ENCODE data around the gene SPAG7.

The SPAG7 gene

DNA sequence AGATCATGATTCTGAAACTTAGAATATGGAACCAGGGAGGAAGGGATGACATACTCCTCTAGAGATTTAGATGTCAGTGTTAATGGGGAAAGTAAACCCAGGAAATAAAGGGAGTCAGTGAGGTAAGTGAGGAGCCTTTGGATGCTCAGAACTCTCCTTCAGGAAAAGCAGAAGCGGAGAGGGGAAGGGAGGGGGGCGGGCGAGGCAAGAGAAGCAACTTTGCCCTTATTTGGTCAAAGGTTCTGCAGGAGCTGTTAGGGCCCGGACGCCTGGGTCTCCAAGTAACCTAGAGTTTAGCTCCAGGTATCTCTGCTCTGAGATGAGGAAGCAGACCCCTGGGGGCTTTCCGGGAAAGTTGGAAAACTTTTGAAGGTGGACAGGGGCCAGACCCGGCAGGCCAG is 20.6 kb downstream of the SPAG7 start:
- Histone ChIP-seq H3K4me1 (peaks cover 4% of the 10 kb centered on the region), H3K4me3 (ENCODE audit: low read depth, low read length) (peak overlapping the region; percentile 77), H3K27me3 (no peaks in the 10 kb centered on the region), H3K9me3 (no peaks in the 10 kb centered on the region), H3K36me3 (peaks cover 24% of the 10 kb centered on the region)
- TF ChIP-seq, protein P1, sequence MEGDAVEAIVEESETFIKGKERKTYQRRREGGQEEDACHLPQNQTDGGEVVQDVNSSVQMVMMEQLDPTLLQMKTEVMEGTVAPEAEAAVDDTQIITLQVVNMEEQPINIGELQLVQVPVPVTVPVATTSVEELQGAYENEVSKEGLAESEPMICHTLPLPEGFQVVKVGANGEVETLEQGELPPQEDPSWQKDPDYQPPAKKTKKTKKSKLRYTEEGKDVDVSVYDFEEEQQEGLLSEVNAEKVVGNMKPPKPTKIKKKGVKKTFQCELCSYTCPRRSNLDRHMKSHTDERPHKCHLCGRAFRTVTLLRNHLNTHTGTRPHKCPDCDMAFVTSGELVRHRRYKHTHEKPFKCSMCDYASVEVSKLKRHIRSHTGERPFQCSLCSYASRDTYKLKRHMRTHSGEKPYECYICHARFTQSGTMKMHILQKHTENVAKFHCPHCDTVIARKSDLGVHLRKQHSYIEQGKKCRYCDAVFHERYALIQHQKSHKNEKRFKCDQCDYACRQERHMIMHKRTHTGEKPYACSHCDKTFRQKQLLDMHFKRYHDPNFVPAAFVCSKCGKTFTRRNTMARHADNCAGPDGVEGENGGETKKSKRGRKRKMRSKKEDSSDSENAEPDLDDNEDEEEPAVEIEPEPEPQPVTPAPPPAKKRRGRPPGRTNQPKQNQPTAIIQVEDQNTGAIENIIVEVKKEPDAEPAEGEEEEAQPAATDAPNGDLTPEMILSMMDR (IDR thresholded peaks at IDR 0.05; ENCODE audit: low read depth, low read length), result no peak
- DNase-seq, result no peak

DNA sequence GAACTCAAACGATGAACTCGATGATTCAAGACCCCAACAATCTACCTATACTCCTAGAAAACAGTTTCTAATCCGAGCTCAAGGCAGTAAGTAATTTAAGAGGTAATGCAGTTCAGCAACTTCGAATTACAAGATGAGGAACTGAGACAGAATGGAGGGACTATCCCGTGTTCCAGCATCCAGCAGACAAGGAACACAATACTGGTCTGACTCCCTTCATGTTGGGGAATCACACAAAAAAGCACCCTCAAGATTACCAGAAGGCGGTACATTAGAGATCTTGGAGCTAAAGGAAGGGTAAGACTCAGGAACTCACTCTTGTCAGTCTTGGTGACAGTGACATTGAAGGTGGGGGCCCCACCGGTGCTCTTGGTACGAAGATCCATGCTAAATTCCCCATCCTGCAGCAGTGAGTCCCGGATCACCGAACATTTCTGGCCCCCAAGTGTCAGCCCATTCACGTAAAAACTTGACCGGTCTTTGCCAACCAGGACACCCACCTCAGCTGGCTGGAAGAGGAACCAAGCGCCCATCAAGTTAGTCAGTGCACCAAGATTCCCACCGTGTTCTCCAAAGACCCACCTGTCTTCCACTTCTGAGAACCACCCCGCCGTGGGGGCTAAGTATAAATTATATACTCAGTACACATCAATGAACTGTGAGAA is 21.2 kb downstream of the SPAG7 start:
- Histone ChIP-seq H3K27me3 (no peaks in the 10 kb centered on the region), H3K36me3 (peaks cover 24% of the 10 kb centered on the region), H3K4me3 (ENCODE audit: low read depth, low read length) (peak overlapping the region; percentile 77), H3K9me3 (no peaks in the 10 kb centered on the region), H3K4me1 (peaks cover 4% of the 10 kb centered on the region)
- TF ChIP-seq, protein P1 (IDR thresholded peaks at IDR 0.05; ENCODE audit: low read depth, low read length), result no peak
- DNase-seq, result no peak

DNA sequence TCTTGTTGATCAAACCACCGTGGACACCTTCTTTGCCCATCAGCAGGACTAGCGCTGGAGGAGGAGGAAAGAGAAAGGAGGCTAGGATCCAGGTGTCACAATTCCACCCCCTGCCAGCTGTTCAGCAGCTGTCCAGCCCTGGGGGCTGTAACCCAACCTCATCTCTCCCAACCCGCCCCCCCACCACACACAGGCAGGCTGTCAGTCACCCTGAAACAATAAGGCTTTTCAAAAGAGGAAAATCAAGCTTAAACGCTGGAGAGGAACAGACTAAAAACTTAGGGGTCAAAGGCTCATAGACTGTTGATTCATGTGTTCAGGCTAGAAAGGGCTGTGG is 21.7 kb downstream of the SPAG7 start:
- peaks cover 24% of the 10 kb centered on the region for H3K36me3 ChIP-seq
- TF ChIP-seq, protein P1 (IDR thresholded peaks at IDR 0.05; ENCODE audit: low read depth, low read length), result no peak
- H3K4me3 ChIP-seq (ENCODE audit: low read depth, low read length), result peak overlapping the region; percentile 77; the same call in 1 of the 2 replicates
- no peaks in the 10 kb centered on the region for H3K9me3 ChIP-seq
- H3K27me3 ChIP-seq, result no peaks in the 10 kb centered on the region
- peaks cover 4% of the 10 kb centered on the region for H3K4me1 ChIP-seq
- no peak for DNase-seq

DNA sequence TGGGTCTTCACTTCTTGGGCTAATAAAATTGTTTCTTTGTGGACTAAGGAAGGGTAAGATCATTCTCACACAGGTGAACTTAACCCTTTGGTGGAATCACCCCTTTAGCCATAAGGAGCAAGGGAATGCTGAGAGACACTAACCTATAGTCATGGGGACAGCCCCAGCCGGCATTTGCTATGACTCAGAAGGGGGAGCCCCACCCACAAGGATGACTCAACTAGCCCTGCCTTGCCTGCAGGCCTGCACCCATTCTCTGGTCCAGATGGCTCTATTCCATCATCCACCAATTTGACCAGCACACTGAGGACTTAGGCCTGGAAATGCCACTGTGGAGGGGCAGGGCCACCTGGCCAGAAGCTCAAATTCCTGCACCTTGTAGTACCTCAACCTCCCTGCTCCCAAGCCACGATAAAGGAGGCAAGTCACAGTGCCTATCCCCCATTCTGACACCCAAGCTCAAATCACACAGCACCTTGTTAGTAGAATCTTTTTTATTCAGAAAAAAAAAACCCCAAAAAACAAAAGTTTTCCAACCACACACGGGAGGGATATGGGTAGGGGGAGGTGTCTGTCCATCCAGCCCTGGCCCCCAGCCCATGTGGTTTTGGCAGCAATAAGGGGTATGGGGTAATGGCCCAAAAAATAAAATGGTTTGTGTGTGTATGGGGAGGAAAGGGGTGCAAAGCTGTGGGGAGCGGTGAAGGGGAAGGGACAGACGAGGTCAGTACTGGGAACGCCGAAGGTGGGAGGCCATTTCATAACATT is 22.3 kb downstream of the SPAG7 start:
- Histone ChIP-seq H3K36me3 (peaks cover 24% of the 10 kb centered on the region), H3K4me3 (ENCODE audit: low read depth, low read length) (no peak overlapping the region), H3K27me3 (no peaks in the 10 kb centered on the region), H3K9me3 (no peaks in the 10 kb centered on the region), H3K4me1 (no peaks in the 10 kb centered on the region; the same call in none of the 2 replicates)
- peak; percentile 69 for DNase-seq
- TF ChIP-seq, protein P1 (IDR thresholded peaks at IDR 0.05; ENCODE audit: low read depth, low read length), result no peak

DNA sequence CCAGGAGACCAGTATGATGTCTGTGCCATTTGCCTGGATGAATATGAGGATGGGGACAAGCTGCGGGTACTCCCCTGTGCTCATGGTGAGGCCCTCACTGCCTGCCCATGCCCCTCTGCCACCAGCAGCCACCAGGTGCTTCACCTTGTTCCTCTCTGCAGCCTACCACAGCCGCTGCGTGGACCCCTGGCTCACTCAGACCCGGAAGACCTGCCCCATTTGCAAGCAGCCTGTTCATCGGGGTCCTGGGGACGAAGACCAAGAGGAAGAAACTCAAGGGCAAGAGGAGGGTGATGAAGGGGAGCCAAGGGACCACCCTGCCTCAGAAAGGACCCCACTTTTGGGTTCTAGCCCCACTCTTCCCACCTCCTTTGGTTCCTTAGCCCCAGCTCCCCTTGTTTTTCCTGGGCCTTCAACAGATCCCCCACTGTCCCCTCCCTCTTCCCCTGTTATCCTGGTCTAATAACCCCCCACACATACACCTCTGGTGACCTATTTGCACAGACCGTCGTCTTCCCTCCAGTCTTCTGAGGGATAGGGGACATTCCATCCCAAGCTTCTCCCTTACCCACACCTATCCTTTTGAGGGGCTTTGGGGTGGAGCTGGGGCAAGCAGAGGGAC is 23.0 kb downstream of the SPAG7 start:
- Histone ChIP-seq H3K4me1 (no peaks in the 10 kb centered on the region; the same call in 1 of the 2 replicates), H3K4me3 (ENCODE audit: low read depth, low read length) (no peak overlapping the region)
- TF ChIP-seq, protein P1 (IDR thresholded peaks at IDR 0.05; ENCODE audit: low read depth, low read length), result no peak

More for the DNA sequence above, 23.0 kb downstream of the SPAG7 start:
- Histone ChIP-seq H3K9me3 (no peaks in the 10 kb centered on the region), H3K36me3 (peaks cover 24% of the 10 kb centered on the region), H3K27me3 (no peaks in the 10 kb centered on the region)
- DNase-seq, result no peak
